HG03095 (cell line): ENCODE data around the gene ADM2.

Experiments
- ATAC-seq: cut with Tn5 transposase; IDR thresholded peaks from one replicate; pipeline ENCODE4 v1.9.1; 2021; ENCODE audit warnings: moderate library complexity; ENCODE audit not compliant: unreplicated experiment

The ADM2 gene

DNA sequence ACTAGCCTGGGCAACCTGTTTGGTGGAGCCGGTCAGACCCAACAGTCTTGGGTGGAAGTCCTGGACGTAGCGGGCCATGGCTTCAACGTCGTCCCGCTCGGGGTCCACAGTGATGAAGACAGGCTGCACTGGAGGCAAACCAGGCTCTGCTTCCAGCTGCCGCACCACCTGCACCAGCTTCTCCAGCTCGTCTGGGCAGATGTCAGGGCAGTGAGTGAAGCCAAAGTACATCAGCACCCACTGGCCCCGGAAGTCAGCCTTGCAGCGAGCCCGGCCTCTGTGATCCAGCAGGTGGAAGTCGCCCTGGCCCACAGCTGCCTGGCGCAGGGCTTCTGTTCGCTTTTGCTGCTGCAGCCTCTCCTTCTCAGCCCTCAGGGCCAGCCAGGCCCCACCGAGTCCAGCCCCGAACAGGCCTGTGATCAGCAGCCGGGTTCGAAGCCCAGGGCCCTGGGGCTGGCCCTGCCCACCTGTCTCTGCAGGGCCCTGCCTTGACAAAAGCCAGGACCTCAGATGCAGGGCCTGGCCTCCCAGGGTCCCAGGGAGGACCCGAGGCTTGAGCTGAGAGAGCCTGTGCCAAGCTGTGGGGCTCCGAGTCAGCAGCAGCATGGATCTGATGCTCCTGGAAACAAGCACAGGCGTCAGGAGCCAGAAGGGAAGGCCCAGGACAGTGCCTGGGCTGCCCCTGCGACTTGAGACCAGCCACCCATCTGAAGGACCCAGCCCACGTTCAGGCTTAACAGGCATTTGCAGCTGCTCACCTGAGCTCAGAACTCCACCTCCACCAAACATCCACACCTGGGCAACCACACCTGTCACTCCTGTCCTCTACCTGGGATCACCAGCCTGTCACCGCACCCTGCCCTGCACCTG lies 42.7 kb downstream of the ADM2 start:
- ATAC-seq, result no peak

GRCh38 chr22:50524676-50525103 lies 43.3 kb downstream of the ADM2 start:
- ATAC-seq, result no peak

GRCh38 chr22:50525104-50525857 lies 43.9 kb downstream of the ADM2 start, which contains the start of gene SCO2:
Gene SCO2, minus strand, starts transcription at chr22:50525598. Its CDS starts 1,187 bp downstream, at chr22:50524411.
- ATAC-seq, result peak; percentile 27

GRCh38 chr22:50525858-50526107 lies 44.4 kb downstream of the ADM2 start:
- ATAC-seq, result no peak

DNA sequence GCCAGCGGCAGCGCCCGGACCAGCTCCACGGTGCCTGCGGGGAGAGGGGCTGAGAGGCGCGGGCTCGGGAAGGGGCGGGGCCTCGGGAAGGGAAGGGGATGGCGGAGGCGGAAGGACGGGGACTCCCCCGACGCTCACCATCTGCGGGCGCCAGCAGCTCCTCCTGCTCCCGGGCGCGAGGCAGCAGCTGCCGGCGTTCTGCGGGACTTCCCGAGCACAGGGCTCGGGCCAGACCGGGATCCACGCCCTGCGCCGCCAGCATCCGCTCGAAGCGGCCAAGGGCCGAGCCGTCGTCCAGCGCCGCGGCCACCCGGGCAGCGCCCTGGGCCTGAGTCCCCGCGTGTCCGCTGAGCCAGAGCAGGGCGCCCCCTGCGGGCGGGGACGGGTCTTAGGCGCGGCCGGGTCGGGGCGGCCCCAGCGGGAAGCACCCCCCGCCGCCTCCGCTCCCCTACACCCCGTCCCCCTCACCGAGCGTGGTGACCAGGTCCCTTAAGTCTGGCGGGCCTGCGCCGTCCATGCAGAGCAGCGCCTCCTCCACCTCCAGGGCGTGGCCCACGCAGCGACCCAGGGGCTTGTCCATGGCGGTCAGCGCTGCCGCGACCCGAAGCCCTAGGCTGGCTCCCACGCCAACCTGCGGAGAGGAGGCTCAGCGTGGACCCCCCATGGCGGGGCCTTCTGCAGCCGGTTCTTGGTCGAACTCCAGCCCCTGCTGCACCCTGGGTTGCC lies 44.9 kb downstream of the ADM2 start:
- ATAC-seq, result peak; percentile 30

DNA sequence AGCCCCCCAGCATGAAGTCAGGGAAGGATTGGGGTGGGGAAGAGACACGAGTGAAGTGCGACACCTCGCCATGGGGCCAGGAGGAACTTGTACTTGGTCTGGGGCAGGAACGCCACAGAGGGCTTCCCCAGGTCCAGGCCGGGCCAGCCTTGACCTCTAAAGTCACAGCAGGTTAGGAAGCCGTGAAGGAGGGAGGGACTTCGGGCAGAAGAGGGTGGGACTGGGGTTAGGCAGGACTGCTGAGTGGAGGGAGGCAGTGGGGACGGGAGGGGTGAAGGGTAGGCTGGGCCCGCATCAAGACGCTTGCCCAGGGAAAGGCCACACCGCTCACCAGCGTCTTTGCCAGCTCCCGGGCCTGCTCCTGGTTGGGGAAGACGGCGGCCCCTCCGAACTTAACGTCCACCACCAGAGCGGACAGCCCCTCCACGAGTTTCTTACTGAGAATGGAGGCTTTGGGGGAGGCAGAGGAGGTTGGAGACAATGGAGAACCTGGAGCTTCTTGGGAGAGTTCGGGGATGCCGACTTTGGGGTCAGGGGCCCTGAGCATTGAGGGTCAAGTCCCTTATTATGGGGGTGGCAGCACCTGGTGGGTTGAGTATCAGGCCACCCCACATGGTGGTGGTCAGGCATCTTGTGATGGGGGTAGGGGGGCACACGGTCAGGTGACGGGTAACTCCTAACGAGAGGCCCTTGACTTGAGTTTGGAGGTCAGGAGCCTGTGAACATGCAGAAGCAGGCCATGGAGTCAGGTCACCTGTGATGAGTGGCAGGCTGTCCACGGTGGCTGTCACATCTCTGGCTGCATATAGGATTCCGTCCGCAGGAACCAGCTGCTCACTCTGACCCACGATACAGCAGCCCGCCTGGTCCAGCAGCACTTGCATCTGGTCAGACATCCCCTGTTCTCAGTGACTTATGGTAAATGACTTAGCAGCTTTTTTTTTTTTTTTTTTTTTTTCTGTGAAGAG lies 45.8 kb downstream of the ADM2 start:
- ATAC-seq, result no peak

DNA sequence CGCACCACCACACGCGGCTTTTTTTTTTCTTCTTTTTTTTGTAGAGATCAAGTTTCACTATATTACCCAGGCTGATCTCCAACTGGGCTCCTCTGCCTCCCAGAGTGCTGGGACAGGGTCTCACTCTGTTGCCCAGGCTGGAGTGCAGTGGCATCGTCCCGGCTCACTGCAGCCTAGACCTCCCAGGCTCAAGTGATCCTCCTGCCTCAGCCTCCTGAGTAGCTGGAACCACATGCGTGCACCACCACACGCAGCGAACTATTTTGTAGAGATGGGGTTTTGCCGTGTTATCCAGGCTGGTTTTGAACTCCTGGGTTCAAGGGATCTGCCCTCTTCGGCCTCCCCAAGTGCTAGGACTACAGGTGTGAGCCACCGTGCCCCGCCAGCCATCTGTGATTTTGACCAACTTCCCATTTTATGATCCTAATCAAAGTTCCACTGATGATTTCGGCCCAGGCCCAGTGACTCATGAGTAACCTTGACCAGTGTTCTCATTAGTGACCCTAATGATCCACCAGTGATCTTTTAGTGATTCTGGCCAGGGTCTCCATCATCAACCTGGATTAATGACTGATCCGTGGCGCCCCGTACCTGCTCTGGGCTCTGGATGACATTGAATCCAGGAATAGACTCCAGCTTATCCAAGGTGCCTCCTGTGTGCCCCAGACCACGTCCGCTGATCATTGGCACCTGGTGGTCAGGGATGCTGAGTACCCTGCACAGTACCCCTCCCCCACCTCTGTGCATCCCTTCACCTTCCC lies 46.8 kb downstream of the ADM2 start:
- ATAC-seq, result no peak

GRCh38 chr22:50528682-50529415 lies 47.5 kb downstream of the ADM2 start:
- no peak for ATAC-seq

DNA sequence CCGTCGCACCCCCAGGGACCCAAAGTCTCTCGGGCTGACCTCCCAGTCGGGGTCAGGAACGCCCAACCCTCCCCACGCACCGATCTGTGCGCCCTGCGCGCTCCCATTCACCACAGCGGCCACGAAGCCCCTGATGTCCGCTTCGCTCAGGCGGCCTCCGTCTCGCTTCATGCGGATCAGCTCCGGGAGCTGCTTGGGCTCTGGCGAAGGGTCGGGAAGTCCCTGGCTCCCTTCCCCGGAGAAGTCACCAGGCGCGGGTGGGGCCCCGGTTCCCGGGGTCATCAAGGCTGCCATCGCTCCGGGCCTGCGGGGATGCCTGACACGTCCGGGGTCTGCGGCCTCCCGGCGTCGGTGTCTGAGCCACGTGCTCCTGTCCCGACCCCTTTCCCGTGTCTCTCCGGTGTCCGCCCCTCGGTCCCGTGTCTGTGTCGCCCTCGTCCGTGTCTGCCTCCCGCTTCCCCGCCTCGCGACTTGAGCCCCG lies 48.1 kb downstream of the ADM2 start:
- no peak for ATAC-seq

DNA sequence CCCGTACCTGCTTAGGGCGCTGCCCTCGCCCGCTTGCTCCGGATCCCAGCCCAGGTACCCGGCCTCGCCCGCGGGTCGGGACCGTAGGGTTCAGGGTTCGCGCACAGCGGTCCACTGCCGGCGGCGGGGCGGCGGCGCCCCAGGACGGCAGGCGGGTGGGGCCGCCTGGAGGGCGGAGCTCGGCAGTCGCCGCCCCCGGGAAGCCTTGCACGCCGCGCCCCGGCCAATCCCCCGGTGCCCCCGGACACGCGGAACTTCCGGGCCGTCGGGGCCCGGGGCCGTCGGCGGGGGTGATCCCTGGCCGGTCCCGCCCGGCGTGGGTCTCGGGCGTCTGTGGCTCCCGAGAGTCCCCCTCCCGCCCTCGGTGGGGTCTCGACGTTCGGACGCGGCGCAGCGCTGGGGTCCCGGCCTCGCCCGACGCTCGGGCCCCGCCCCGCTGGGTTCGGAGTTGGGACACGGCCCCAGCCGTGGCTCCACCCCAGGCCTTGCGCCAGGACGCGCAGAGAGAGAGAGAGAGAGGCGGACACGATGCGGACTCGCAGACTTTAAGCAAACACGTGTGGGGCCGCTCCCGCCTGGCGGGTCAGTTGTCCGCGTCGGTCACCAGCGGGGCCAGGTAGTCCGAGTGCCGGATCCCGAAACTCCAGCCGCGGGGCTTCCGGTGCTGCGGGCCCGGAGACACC lies 48.7 kb downstream of the ADM2 start, which contains the start of gene TYMP:
Gene TYMP (minus strand): TSS at position 116 of the 683 bp plus-strand sequence. CDS start 303 bp downstream, outside the sequence.
- no peak for ATAC-seq

DNA sequence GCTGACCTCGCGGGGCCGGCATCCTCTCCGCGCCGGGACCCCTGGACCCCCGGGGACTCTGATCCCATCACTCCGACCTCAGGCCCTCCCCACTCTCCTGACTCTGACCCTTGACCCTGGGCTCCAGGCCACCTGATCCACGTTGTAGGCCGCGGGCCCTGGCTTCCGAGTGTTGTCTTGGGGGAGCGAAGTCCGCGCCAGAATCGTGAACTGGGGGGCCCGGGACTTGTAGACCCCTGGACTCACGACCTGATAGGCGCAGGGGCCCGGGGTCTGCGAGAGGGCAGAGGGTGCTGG lies 49.2 kb downstream of the ADM2 start:
- no peak for ATAC-seq

DNA sequence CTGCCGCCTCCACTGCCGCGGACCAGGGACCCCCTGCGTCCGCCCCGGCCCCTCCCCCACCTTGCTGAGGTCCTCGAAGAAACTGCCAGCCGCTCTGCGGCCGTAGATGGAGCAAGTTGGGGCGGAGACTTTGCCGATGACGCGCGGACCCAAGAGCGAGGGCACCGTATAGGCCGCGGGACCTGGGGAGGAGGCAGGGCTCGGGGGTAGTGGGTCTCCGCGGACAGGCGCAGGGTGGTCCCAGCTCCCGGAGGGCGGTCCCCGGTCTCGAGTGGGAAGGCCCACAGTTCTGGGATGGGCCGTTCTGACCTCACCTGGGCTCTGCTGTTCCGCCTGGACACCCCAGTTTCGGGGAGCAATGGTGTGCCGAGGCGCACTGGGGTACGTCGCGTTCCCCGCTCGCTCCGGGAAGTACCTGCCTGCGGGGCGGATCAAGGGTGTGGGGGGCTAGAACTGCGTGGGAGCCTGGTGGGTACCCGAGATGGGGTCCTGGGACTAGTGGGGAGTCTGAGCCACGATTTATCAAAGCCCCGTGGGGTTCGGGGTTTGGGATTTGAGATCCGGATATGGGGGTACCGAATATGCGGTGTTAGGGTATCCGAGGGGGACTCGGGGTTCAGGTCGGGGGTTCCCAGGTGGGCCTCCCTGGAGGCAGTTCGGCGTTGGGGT lies 49.7 kb downstream of the ADM2 start:
- ATAC-seq, result no peak

- no peak for ATAC-seq
Observed at GRCh38 chr22:50531546-50531961, 50.2 kb downstream of the ADM2 start.

DNA sequence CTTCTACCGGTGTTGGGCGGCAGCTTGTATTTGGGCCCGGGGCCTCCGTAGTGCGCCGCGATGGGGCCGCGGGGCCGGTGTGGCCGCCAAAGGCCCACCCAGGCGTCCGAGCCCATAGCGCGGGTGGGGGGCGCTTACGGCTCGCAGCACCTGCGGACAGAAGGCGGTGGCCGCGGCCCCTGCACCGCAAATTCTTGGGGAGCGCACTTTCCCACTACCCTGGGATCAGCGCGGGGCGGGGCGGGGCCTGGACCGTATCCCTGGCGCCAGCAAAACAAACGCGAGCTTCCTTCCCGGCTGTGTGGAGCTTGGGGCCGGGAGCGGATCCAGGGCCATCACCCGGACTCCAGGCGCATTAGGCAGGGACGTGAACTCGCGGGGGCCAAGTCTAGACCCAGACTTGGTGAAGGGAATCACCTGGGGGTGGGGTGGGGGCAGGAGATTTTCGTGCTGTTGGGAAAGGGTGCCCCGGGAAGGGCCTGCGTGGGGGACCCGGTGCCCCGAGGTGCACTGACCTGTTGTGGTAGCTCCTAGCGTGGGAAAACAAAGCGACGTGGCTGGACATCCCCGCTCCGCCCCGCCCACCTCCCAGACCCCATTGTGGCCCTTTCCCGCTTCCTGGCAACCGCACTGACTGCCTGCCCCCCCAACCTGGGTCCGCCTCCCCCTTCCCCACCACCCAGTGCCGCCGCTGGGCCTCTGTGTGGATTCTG lies 50.8 kb downstream of the ADM2 start:
- ATAC-seq, result no peak

DNA sequence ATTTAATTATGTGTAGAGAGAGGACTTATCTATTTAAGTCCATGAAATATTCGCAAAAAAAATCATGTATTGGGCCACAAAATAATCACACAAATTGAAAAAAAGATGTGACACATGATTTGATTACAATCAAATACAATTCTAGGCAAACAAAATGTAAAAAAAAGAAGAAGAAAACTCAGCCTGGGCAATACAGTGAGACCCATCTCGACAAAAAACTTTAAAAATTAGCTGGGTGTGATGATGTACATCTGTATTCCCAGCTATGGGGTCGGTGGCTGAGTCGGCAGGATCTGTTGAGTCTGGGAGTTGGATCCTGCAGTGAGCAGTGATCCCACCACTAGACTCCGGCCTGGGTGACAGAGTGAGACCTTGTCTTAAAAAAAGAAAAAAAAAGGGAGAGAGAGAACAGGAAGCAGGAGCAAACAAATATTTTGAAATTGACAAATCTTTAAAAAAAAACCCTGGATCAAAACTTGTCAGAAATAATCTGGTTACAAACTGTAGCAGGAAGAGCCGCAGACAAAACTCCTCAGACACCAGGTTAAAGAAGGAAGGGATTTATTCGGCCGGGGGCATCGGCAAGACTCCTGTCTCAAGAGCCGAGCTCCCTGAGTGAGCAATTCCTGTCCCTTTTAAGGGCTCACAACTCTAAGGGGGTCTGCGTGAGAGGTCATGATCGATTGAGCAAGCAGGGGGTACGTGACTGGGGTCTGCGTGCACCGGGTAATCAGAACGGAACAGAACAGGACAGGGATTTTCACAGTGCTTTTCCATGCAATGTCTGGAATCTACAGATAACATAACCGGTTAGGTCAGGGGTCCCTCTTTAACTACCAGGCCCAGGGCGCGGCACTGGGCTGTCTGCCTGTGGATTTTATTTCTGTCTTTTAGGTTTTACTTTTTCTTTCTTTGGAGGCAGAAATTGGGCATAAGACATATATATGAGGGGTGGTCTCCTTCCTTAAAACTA lies 51.8 kb downstream of the ADM2 start:
- no peak for ATAC-seq
